Endothelial cell of umbilical vein (primary cell): ENCODE measurements around the gene SWSAP1. TPM values are rescaled to one million over a fixed set of nuclear protein-coding genes. Genes with fewer than 3 reads are reported as not detected.

Experiments used
- BruUV-seq: library from RNA; stranded (reverse); fragments of 400-500 nt; replicated peaks from 2 replicates; lab custom pipeline; 2021; lab: Mats Ljungman, UMichigan
- CTCF ChIA-PET: fragments of 300-600, 350-600 bp; sonication (Branson Sonifier 250); formaldehyde crosslinking; loops from one replicate; lab custom pipeline; 2021; ENCODE audit warnings: antibody characterized with exemption, inconsistent platforms; lab: Charles Lee
- POLR2A ChIA-PET: fragments of 300-600, 350-600 bp; sonication (Branson Sonifier 250); formaldehyde crosslinking; loops from one replicate; lab custom pipeline; 2021; ENCODE audit warnings: antibody characterized with exemption, inconsistent platforms; lab: Charles Lee
- DNase-seq: peaks from one replicate; pipeline ENCODE4 v3.0.0-alpha.2; 2011; ENCODE audit warnings: low read depth, low spot score
- FAIRE-seq: peaks from 2 replicates; lab custom pipeline; 2011; peaks lifted over from hg19 to GRCh38; lab: Jason Lieb, UNC
- H2AFZ ChIP-seq: 2 replicates; pipeline ENCODE4 v1.6.0; 2012; ENCODE audit warnings: low read depth, low read length, control low read depth, inconsistent platforms
- H3K27ac ChIP-seq: 2 replicates; pipeline ENCODE4 v1.5.1; 2011; ENCODE audit warnings: low read depth, mild to moderate bottlenecking, control low read depth, low read length, moderate library complexity; ENCODE audit not compliant: insufficient read depth
- H3K27me3 ChIP-seq, 2 experiments: 2 replicates each; pipeline versions ENCODE4 v1.6.0 to v1.6.1; 2011; ENCODE audit warnings: low read length in 2 of 2, mixed read lengths in 1 of 2; ENCODE audit not compliant: control insufficient read depth in 2 of 2, insufficient read depth in 2 of 2
- H3K36me3 ChIP-seq, 2 experiments: 2 replicates in 1 of 2; 3 replicates in 1 of 2; pipeline ENCODE4 v1.5.1; 2011; ENCODE audit warnings: low read length in 2 of 2, mild to moderate bottlenecking in 1 of 2, moderate library complexity in 1 of 2; ENCODE audit not compliant: control insufficient read depth in 2 of 2, insufficient read depth in 2 of 2; ENCODE audit errors: extremely low read depth in 1 of 2
- H3K4me1 ChIP-seq: 3 replicates; pipeline ENCODE4 v1.5.1; 2011; ENCODE audit warnings: mild to moderate bottlenecking, low read length; ENCODE audit not compliant: control insufficient read depth, insufficient read depth; ENCODE audit errors: extremely low read depth
- H3K4me2 ChIP-seq: 2 replicates; pipeline ENCODE4 v1.6.1; 2011; ENCODE audit warnings: low read length, control low read depth, mixed read lengths; ENCODE audit not compliant: insufficient read depth
- H3K4me3 ChIP-seq, 3 experiments: fragments of 200-600 bp in 1 of 3; sonication (generic), shearing (Covaris generic) in 1 of 3; replicated peaks in 1 of 3; 2 replicates each; pipeline ENCODE4 v1.5.1; 2011 to 2016; ENCODE audit warnings: control low read depth in 3 of 3, low read length in 3 of 3, mild to moderate bottlenecking in 2 of 3, inconsistent platforms in 1 of 3, low read depth in 1 of 3, moderate library complexity in 1 of 3; ENCODE audit not compliant: insufficient read depth in 1 of 3
- H3K79me2 ChIP-seq: 2 replicates; pipeline ENCODE4 v1.6.0; 2012; ENCODE audit warnings: low read length, inconsistent platforms; ENCODE audit not compliant: control insufficient read depth, insufficient read depth
- H3K9ac ChIP-seq: replicated peaks from 2 replicates; pipeline ENCODE3; 2011; ENCODE audit warnings: low read length, control low read depth; ENCODE audit not compliant: insufficient read depth; ENCODE audit errors: extremely low read depth
- H3K9me1 ChIP-seq: replicated peaks from 3 replicates; pipeline ENCODE4 v1.6.0; 2011; ENCODE audit warnings: mild to moderate bottlenecking, low read length; ENCODE audit not compliant: control insufficient read depth, insufficient read depth; ENCODE audit errors: extremely low read depth
- H3K9me3 ChIP-seq: replicated peaks from 2 replicates; pipeline ENCODE4 v1.5.1; 2012; ENCODE audit warnings: low read length, inconsistent platforms; ENCODE audit not compliant: control insufficient read depth, insufficient read depth
- H4K20me1 ChIP-seq: replicated peaks from 2 replicates; pipeline ENCODE3; 2011; ENCODE audit warnings: mild to moderate bottlenecking, low read length; ENCODE audit not compliant: control insufficient read depth, insufficient read depth; ENCODE audit errors: extremely low read depth
- EZH2 ChIP-seq: IDR thresholded peaks from 2 replicates; pipeline ENCODE4 v1.6.1; 2012; ENCODE audit warnings: borderline replicate concordance, low read depth, mild to moderate bottlenecking, moderate library complexity, low read length, inconsistent platforms; ENCODE audit not compliant: severe bottlenecking
- FOS ChIP-seq: IDR thresholded peaks from 2 replicates; pipeline ENCODE4 v1.6.1; 2011; ENCODE audit warnings: mild to moderate bottlenecking, low read length, moderate library complexity, borderline replicate concordance; ENCODE audit not compliant: insufficient read depth
- GATA2 ChIP-seq: IDR thresholded peaks from 2 replicates; pipeline ENCODE4 v1.7.0; 2011; ENCODE audit warnings: low read depth, mild to moderate bottlenecking, moderate library complexity, mixed read lengths, low read length; ENCODE audit not compliant: insufficient read length, insufficient read depth
- JUN ChIP-seq: IDR thresholded peaks from 2 replicates; pipeline ENCODE4 v1.6.1; 2011; ENCODE audit warnings: borderline replicate concordance, low read depth; ENCODE audit not compliant: insufficient read length, insufficient read depth
- POLR2AphosphoS5 ChIP-seq: IDR thresholded peaks from 2 replicates; pipeline ENCODE4 v1.6.1; 2012; ENCODE audit warnings: low read depth, mild to moderate bottlenecking, control low read depth, low read length, moderate library complexity; ENCODE audit not compliant: insufficient read depth
- dilution Hi-C: fragments of 300-500 bp; cut with MboI; formaldehyde crosslinking; loops from one replicate; pipeline ENCODE4 v1.15.0; 2019; ENCODE audit warnings: low sequenced_read_pairs; ENCODE audit not compliant: extremely low pct_ligation_motif_present
- intact Hi-C: fragments of 100-400 bp; cut with micrococcal nuclease; formaldehyde crosslinking; loops from one replicate; pipeline ENCODE4 v1.10.0; 2022
- polyA plus RNA-seq, 4 experiments: library from polyadenylated mRNA; depleted of rRNA in 3 of 4; stranded (reverse) in 3 of 4; unstranded in 1 of 4; fragments of >200 nt; gene quantifications; 2 replicates each; pipeline versions ENCODE4 v1.2.1 to v1.2.3, GENCODE V29; 2011 to 2012; ENCODE audit warnings: missing spikeins in 1 of 4
- total RNA-seq: library from RNA; stranded (reverse); gene quantifications from 2 replicates; pipeline ENCODE4 v1.2.3, GENCODE V29; 2021
- TF ChIP-seq, protein P1 (sequence below), 2 donors: IDR thresholded peaks; 1 replicate in 1 of 2; 2 replicates in 1 of 2; pipeline ENCODE4 v1.5.1; 2011; ENCODE audit warnings: low read length in 2 of 2, mild to moderate bottlenecking in 2 of 2, moderate library complexity in 2 of 2, control low read depth in 1 of 2, inconsistent platforms in 1 of 2, low read depth in 1 of 2; ENCODE audit not compliant: insufficient read depth in 1 of 2; ENCODE audit errors: extremely low read depth in 1 of 2

SWSAP1 gene
- total and polyA plus RNA-seq, 2 donors (not counting 3 experiments of a cell fraction or from before 2014, with no cell fraction given) = 3.7 to 4.4 TPM

- FAIRE-seq = no peak
- Histone ChIP-seq H3K36me3 (no peaks in the 10 kb centered on the region), H3K4me1 (peaks cover 14% of the 10 kb centered on the region), H3K4me3 (no peak overlapping the region), H3K9me3 (no peaks in the 10 kb centered on the region), H2AFZ (no peak overlapping the region), H3K27me3 (no peaks in the 10 kb centered on the region), H3K4me2 (no peak overlapping the region), H4K20me1 (no peaks in the 10 kb centered on the region), H3K27ac (no peak overlapping the region), H3K79me2 (no peaks in the 10 kb centered on the region), H3K9me1 (no peaks in the 10 kb centered on the region), H3K9ac (no peak overlapping the region)
- ChIA-PET POLR2A (interaction anchor here (0.6 kb wide), 1 partner anchor 158 kb away, joined by 3 read pairs; no protein-coding TSS in a partner anchor), CTCF (interaction anchor here (0.6 to 2.0 kb wide), 8 partner anchors 10 to 95 kb away, joined by 3 to 7 read pairs (median 4); partner anchors contain the start of genes ODAD3 and PRKCSH)
- intact Hi-C loops (no loop called here), dilution Hi-C loops (no loop called here)
- no TSS peak for BruUV-seq
- no peak for DNase-seq
- no peak for TF ChIP-seq POLR2AphosphoS5
- TF ChIP-seq, protein P1, sequence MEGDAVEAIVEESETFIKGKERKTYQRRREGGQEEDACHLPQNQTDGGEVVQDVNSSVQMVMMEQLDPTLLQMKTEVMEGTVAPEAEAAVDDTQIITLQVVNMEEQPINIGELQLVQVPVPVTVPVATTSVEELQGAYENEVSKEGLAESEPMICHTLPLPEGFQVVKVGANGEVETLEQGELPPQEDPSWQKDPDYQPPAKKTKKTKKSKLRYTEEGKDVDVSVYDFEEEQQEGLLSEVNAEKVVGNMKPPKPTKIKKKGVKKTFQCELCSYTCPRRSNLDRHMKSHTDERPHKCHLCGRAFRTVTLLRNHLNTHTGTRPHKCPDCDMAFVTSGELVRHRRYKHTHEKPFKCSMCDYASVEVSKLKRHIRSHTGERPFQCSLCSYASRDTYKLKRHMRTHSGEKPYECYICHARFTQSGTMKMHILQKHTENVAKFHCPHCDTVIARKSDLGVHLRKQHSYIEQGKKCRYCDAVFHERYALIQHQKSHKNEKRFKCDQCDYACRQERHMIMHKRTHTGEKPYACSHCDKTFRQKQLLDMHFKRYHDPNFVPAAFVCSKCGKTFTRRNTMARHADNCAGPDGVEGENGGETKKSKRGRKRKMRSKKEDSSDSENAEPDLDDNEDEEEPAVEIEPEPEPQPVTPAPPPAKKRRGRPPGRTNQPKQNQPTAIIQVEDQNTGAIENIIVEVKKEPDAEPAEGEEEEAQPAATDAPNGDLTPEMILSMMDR (IDR thresholded peaks at IDR 0.05; ENCODE audit: extremely low read depth in 1 of 2, insufficient read depth in 1 of 2, low read depth in 1 of 2, low read length in 2 of 2) = no peak
- no peak for TF ChIP-seq EZH2
- no peak for TF ChIP-seq GATA2
- no peak for TF ChIP-seq FOS
- no peak for TF ChIP-seq JUN
Observed at GRCh38 chr19:11387162-11388034, 12.9 kb downstream of the SWSAP1 start.
